HEK293T (cell line): ENCODE results near the gene SRF.

Experiments
- ARNT ChIP-seq: fragments of 450-650 bp; IDR thresholded peaks from 2 replicates; pipeline ENCODE4 v1.6.1; 2017; ENCODE audit warnings: mild to moderate bottlenecking
- BHLHE40 ChIP-seq: fragments of 450-650 bp; IDR thresholded peaks from 2 replicates; pipeline ENCODE4 v1.6.1; 2016; ENCODE audit warnings: mild to moderate bottlenecking, moderate library complexity, borderline replicate concordance
- FOXM1 ChIP-seq: fragments of 450-650 bp; IDR thresholded peaks from 2 replicates; pipeline ENCODE4 v1.6.1; 2017; ENCODE audit warnings: mild to moderate bottlenecking, borderline replicate concordance
- L3MBTL2 ChIP-seq: fragments of 450-650 bp; conservative IDR thresholded peaks from 2 replicates; pipeline ENCODE4 v1.6.1; 2016; ENCODE audit warnings: mild to moderate bottlenecking
- SP1 ChIP-seq: fragments of 450-650 bp; IDR thresholded peaks from 2 replicates; pipeline ENCODE4 v1.6.1; 2017
- SUZ12 ChIP-seq: fragments of 450-650 bp; IDR thresholded peaks from 2 replicates; pipeline ENCODE4 v1.6.1; 2016; ENCODE audit warnings: mild to moderate bottlenecking

- TF ChIP-seq SUZ12 (no peak), BHLHE40 (no peak), SP1 (no peak), L3MBTL2 (no peak), ARNT (no peak), FOXM1 (no peak)
Measured at GRCh38 chr6:43124481-43124880, 46.6 kb upstream of the SRF start.
